IMR-90 (cell line): ENCODE results near the gene NDST1. TPM values are rescaled to one million over a fixed set of nuclear protein-coding genes. Genes with fewer than 3 reads are reported as not detected.

Experiments
- ATAC-seq: fragments of 200-7000 bp; cut with Tn5 transposase; 2 replicates; pipeline ENCODE4 v1.9.1; 2020; ENCODE audit warnings: low read depth, mild to moderate bottlenecking, moderate library complexity
- BruUV-seq: library from RNA; stranded (reverse); fragments of 400-500 nt; replicated peaks from 2 replicates; lab custom pipeline; 2021; lab: Mats Ljungman, UMichigan
- CTCF ChIA-PET: fragments of 300-600 bp; formaldehyde crosslinking; extraction: SDS; loops from one replicate; lab custom pipeline; 2021; ENCODE audit warnings: antibody characterized with exemption; lab: Yijun Ruan, JAX
- POLR2A ChIA-PET: fragments of 300-600 bp; sonication (Branson Sonifier 250); formaldehyde crosslinking; loops from one replicate; lab custom pipeline; 2022; ENCODE audit warnings: antibody characterized with exemption; ENCODE audit not compliant: unreplicated experiment; lab: Charles Lee
- DNase-seq: peaks from one replicate; pipeline ENCODE4 v3.0.0; 2013
- H2AFZ ChIP-seq: replicated peaks from 2 replicates; pipeline ENCODE3; 2013; ENCODE audit warnings: low read length, mild to moderate bottlenecking; ENCODE audit not compliant: poor library complexity
- H2AK5ac ChIP-seq: 2 replicates; pipeline ENCODE4 v1.6.1; 2013; ENCODE audit warnings: low read depth, low read length, inconsistent platforms
- H2AK9ac ChIP-seq: replicated peaks from 2 replicates; pipeline ENCODE3; 2013; ENCODE audit warnings: mild to moderate bottlenecking, low read depth, low read length, moderate library complexity; ENCODE audit not compliant: poor library complexity
- H2BK120ac ChIP-seq: 2 replicates; pipeline ENCODE4 v1.6.1; 2013; ENCODE audit warnings: low read depth, low read length, inconsistent platforms
- H2BK15ac ChIP-seq: 3 replicates; pipeline ENCODE4 v1.6.1; 2013; ENCODE audit warnings: low read depth, low read length, inconsistent platforms
- H2BK20ac ChIP-seq: 2 replicates; pipeline ENCODE4 v1.6.1; 2013; ENCODE audit warnings: low read depth, mild to moderate bottlenecking, inconsistent platforms, low read length, moderate library complexity
- H2BK5ac ChIP-seq: 2 replicates; pipeline ENCODE4 v1.6.1; 2013; ENCODE audit warnings: mild to moderate bottlenecking, low read depth, low read length, inconsistent platforms; ENCODE audit not compliant: poor library complexity, severe bottlenecking
- H3K14ac ChIP-seq: replicated peaks from 2 replicates; pipeline ENCODE4 v1.6.1; 2013; ENCODE audit warnings: low read depth, low read length, inconsistent platforms
- H3K18ac ChIP-seq: 2 replicates; pipeline ENCODE4 v1.6.1; 2013; ENCODE audit warnings: low read depth, low read length, control low read depth
- H3K23ac ChIP-seq: 2 replicates; pipeline ENCODE4 v1.6.1; 2013; ENCODE audit warnings: low read depth, low read length, inconsistent platforms
- H3K27ac ChIP-seq: 2 replicates; pipeline ENCODE4 v1.5.1; 2013; ENCODE audit warnings: mild to moderate bottlenecking, control low read depth, low read length; ENCODE audit not compliant: insufficient read depth
- H3K27me3 ChIP-seq: 2 replicates; pipeline ENCODE4 v1.6.1; 2013; ENCODE audit warnings: low read length; ENCODE audit not compliant: control insufficient read depth, insufficient read depth
- H3K36me3 ChIP-seq: 2 replicates; pipeline ENCODE4 v1.6.1; 2013; ENCODE audit warnings: low read length, mixed read lengths; ENCODE audit not compliant: control insufficient read depth, insufficient read depth
- H3K4ac ChIP-seq: 2 replicates; pipeline ENCODE4 v1.6.1; 2013; ENCODE audit warnings: low read depth, low read length, inconsistent platforms
- H3K4me1 ChIP-seq: 2 replicates; pipeline ENCODE4 v1.6.1; 2013; ENCODE audit warnings: low read length, mixed read lengths; ENCODE audit not compliant: control insufficient read depth, insufficient read depth
- H3K4me2 ChIP-seq: 2 replicates; pipeline ENCODE4 v1.6.1; 2013; ENCODE audit warnings: low read depth, mild to moderate bottlenecking, control low read depth, low read length, moderate library complexity
- H3K4me3 ChIP-seq: 2 replicates; pipeline ENCODE4 v1.5.1; 2013; ENCODE audit warnings: low read depth, mild to moderate bottlenecking, control low read depth, low read length, moderate library complexity; ENCODE audit not compliant: insufficient read depth
- H3K56ac ChIP-seq: 2 replicates; pipeline ENCODE4 v1.6.1; 2013; ENCODE audit warnings: low read length, inconsistent platforms; ENCODE audit not compliant: insufficient read depth; ENCODE audit errors: extremely low read depth
- H3K79me1 ChIP-seq, 2 experiments: 2 replicates each; pipeline ENCODE4 v1.6.1; 2013; ENCODE audit warnings: low read length in 2 of 2, inconsistent platforms in 1 of 2, low read depth in 1 of 2
- H3K9ac ChIP-seq: 2 replicates; pipeline ENCODE4 v1.6.1; 2013; ENCODE audit warnings: low read depth, low read length, control low read depth
- H3K9me1 ChIP-seq: 2 replicates; pipeline ENCODE4 v1.6.1; 2013; ENCODE audit warnings: low read length, inconsistent platforms; ENCODE audit not compliant: insufficient read depth
- H3K9me3 ChIP-seq: 2 replicates; pipeline ENCODE4 v1.6.1; 2013; ENCODE audit warnings: low read length; ENCODE audit not compliant: control insufficient read depth, insufficient read depth
- H4K20me1 ChIP-seq: 2 replicates; pipeline ENCODE4 v1.6.1; 2013; ENCODE audit warnings: low read length, inconsistent platforms; ENCODE audit not compliant: insufficient read depth
- H4K5ac ChIP-seq: 2 replicates; pipeline ENCODE4 v1.6.1; 2013; ENCODE audit warnings: mild to moderate bottlenecking, low read depth, low read length, control low read depth
- H4K8ac ChIP-seq, 2 experiments: 2 replicates each; pipeline ENCODE4 v1.6.1; 2013; ENCODE audit warnings: low read depth in 2 of 2, low read length in 2 of 2, control low read depth in 1 of 2, inconsistent platforms in 1 of 2
- H4K91ac ChIP-seq: 2 replicates; pipeline ENCODE4 v1.6.1; 2013; ENCODE audit warnings: low read depth, low read length, inconsistent platforms; ENCODE audit not compliant: insufficient read depth
- BHLHE40 ChIP-seq: fragments of 150-350 bp; IDR thresholded peaks from 2 replicates; pipeline ENCODE4 v1.6.1; 2016; ENCODE audit warnings: mild to moderate bottlenecking, low read depth, low read length
- CEBPB ChIP-seq: IDR thresholded peaks from 2 replicates; pipeline ENCODE4 v1.6.1; 2012; ENCODE audit warnings: low read depth, low read length, improper control_type of control experiment
- CHD1 ChIP-seq: IDR thresholded peaks from 2 replicates; pipeline ENCODE4 v1.6.1; 2012; ENCODE audit warnings: low read depth, low read length, improper control_type of control experiment
- ELK1 ChIP-seq: fragments of 150-350 bp; IDR thresholded peaks from 2 replicates; pipeline ENCODE4 v1.6.1; 2016; ENCODE audit warnings: low read depth, mild to moderate bottlenecking, low read length, moderate library complexity, borderline replicate concordance
- FOS ChIP-seq: fragments of 150-350 bp; IDR thresholded peaks from 2 replicates; pipeline ENCODE4 v1.6.1; 2016; ENCODE audit warnings: low read depth, low read length
- MAFK ChIP-seq: IDR thresholded peaks from 2 replicates; pipeline ENCODE4 v1.6.1; 2012; ENCODE audit warnings: low read depth, low read length, improper control_type of control experiment
- MAZ ChIP-seq: IDR thresholded peaks from 2 replicates; pipeline ENCODE4 v1.6.1; 2012; ENCODE audit warnings: low read depth, mild to moderate bottlenecking, low read length, improper control_type of control experiment, moderate library complexity, borderline replicate concordance
- MXI1 ChIP-seq: IDR thresholded peaks from 2 replicates; pipeline ENCODE4 v1.6.1; 2012; ENCODE audit warnings: low read depth, mild to moderate bottlenecking, low read length, moderate library complexity, borderline replicate concordance
- NFE2L2 ChIP-seq: fragments of 150-350 bp; IDR thresholded peaks from 2 replicates; pipeline ENCODE4 v1.6.1; 2016; ENCODE audit warnings: low read depth, mild to moderate bottlenecking, low read length
- POLR2A ChIP-seq: IDR thresholded peaks from 2 replicates; pipeline ENCODE4 v1.6.1; 2012; ENCODE audit warnings: mild to moderate bottlenecking, low read depth, low read length
- RAD21 ChIP-seq: IDR thresholded peaks from 2 replicates; pipeline ENCODE4 v1.6.1; 2012; ENCODE audit warnings: low read length, improper control_type of control experiment
- RCOR1 ChIP-seq: IDR thresholded peaks from 2 replicates; pipeline ENCODE4 v1.6.1; 2012; ENCODE audit warnings: mild to moderate bottlenecking, low read length, improper control_type of control experiment; ENCODE audit not compliant: insufficient replicate concordance
- RFX5 ChIP-seq: IDR thresholded peaks from 2 replicates; pipeline ENCODE4 v1.8.0; 2012; ENCODE audit warnings: low read depth, mild to moderate bottlenecking, low read length, moderate library complexity
- SMC3 ChIP-seq: fragments of 150-350 bp; IDR thresholded peaks from 2 replicates; pipeline ENCODE4 v1.6.1; 2016; ENCODE audit warnings: low read depth, mild to moderate bottlenecking, antibody characterized with exemption, low read length, moderate library complexity
- USF2 ChIP-seq: fragments of 150-350 bp; IDR thresholded peaks from 2 replicates; pipeline ENCODE4 v1.6.1; 2017; ENCODE audit warnings: mild to moderate bottlenecking, antibody characterized with exemption, low read length, low read depth
- WGBS, 2 experiments: methylation state at CpG; one replicate each; pipeline versions ENCODE4 v1.1.5 to v1.1.7; 2013; ENCODE audit warnings: missing lambda C conversion rate in 2 of 2; ENCODE audit not compliant: insufficient read length in 1 of 2; ENCODE audit errors: extremely low coverage in 2 of 2; 5-methylcytosine and 5-hydroxymethylcytosine counted together
- dilution Hi-C: fragments of 300-500 bp; cut with HindIII; formaldehyde crosslinking; loops from one replicate; pipeline ENCODE4 v1.14.3; 2018; ENCODE audit warnings: low sequenced_read_pairs; ENCODE audit not compliant: unreplicated experiment
- in situ Hi-C: fragments of 300-500 bp; cut with MboI; formaldehyde crosslinking; loops from 3 replicates; pipeline ENCODE4 v1.14.3; 2019; ENCODE audit warnings: low sequenced_read_pairs, inconsistent platforms, mixed read lengths
- intact Hi-C: fragments of 100-400 bp; cut with micrococcal nuclease; formaldehyde crosslinking; loops from 2 replicates; pipeline ENCODE4 v1.10.0; 2022
- polyA plus RNA-seq, 3 experiments: library from polyadenylated mRNA; depleted of rRNA; stranded (reverse); fragments of >200 nt; gene quantifications; 2 replicates each; pipeline ENCODE4 v1.2.3, GENCODE V29; 2012; ENCODE audit warnings: low replicate concordance in 1 of 3
- total RNA-seq: library from RNA; depleted of rRNA; stranded (reverse); fragments of >200 nt; gene quantifications from 2 replicates; pipeline ENCODE4 v1.2.3, GENCODE V29; 2012
- TF ChIP-seq, protein P1 (sequence below): conservative IDR thresholded peaks from 2 replicates; pipeline ENCODE4 v1.5.1; 2012; ENCODE audit warnings: mild to moderate bottlenecking, low read depth, low read length, improper control_type of control experiment

Gene NDST1
- total and polyA plus RNA-seq, 2 of the 4 experiments (the other 2 are of a cell fraction) = 30.5 to 80.4 TPM

GRCh38 chr5:150464554-150465012, 43.3 kb upstream of the NDST1 start:
- WGBS, 2 experiments = no CpG with 5 or more reads among the region's 6 CpGs
- Histone ChIP-seq H2AFZ (peak overlapping the region; percentile 88), H3K27ac (no peak overlapping the region), H3K23ac (peak overlapping the region; percentile 53; the same call in 1 of the 2 replicates), H4K91ac (peak overlapping the region; percentile 88), H3K56ac (no peak overlapping the region; the same call in 1 of the 2 replicates), H3K9me1 (peaks cover 7% of the 10 kb centered on the region), H3K9me3 (no peaks in the 10 kb centered on the region), H2BK15ac (peak overlapping the region; percentile 95; the same call in 1 of the 3 replicates), H3K4me1 (peaks cover 14% of the 10 kb centered on the region), H3K4ac (peak overlapping the region; percentile 84), H4K8ac (peak overlapping the region; percentile 79 to 89), H3K27me3 (no peaks in the 10 kb centered on the region), H2BK5ac (peak overlapping the region; percentile 20), H3K18ac (peak overlapping the region; percentile 79), H4K5ac (peak overlapping the region; percentile 99), H3K4me3 (no peak overlapping the region), H2AK9ac (no peak overlapping the region), H2AK5ac (peak overlapping the region; percentile 78; the same call in 1 of the 2 replicates), H3K9ac (peak overlapping the region; percentile 64), H3K4me2 (no peak overlapping the region), H2BK120ac (peak overlapping the region; percentile 82), H3K79me1 (peaks cover 0 to 11% of the 10 kb centered on the region in 2 experiments; a peak in 1 of 4 replicates), H3K36me3 (no peaks in the 10 kb centered on the region), H4K20me1 (no peaks in the 10 kb centered on the region), H2BK20ac (peak overlapping the region; percentile 90), H3K14ac (peak overlapping the region; percentile 82)
- in situ Hi-C loops (loop anchor here (5.0 to 10.0 kb wide), 3 partner anchors 58 to 380 kb away; partner anchors contain the start of gene IRGM), intact Hi-C loops (no loop called here), dilution Hi-C loops (no loop called here)
- TF ChIP-seq SMC3 (no peak), CEBPB (no peak), NFE2L2 (no peak), USF2 (no peak), MAZ (no peak), RFX5 (no peak), RCOR1 (no peak), MAFK (no peak), MXI1 (no peak), CHD1 (no peak), ELK1 (no peak), BHLHE40 (no peak), POLR2A (no peak), FOS (no peak), RAD21 (no peak)
- TF ChIP-seq, protein P1, sequence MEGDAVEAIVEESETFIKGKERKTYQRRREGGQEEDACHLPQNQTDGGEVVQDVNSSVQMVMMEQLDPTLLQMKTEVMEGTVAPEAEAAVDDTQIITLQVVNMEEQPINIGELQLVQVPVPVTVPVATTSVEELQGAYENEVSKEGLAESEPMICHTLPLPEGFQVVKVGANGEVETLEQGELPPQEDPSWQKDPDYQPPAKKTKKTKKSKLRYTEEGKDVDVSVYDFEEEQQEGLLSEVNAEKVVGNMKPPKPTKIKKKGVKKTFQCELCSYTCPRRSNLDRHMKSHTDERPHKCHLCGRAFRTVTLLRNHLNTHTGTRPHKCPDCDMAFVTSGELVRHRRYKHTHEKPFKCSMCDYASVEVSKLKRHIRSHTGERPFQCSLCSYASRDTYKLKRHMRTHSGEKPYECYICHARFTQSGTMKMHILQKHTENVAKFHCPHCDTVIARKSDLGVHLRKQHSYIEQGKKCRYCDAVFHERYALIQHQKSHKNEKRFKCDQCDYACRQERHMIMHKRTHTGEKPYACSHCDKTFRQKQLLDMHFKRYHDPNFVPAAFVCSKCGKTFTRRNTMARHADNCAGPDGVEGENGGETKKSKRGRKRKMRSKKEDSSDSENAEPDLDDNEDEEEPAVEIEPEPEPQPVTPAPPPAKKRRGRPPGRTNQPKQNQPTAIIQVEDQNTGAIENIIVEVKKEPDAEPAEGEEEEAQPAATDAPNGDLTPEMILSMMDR = no peak
- ATAC-seq (no peak), DNase-seq (no peak)
- CTCF ChIA-PET = interaction anchor here (0.6 kb wide), 2 partner anchors 90 to 438 kb away, joined by 3 read pairs; no protein-coding TSS in a partner anchor
- no TSS peak for BruUV-seq
- POLR2A ChIA-PET = interaction anchor here (0.6 to 0.9 kb wide), 2 partner anchors 9 to 15 kb away, joined by 5 to 11 read pairs; no protein-coding TSS in a partner anchor
